ENCODE measurements around the gene TMEM203. TPM values are rescaled to one million over a fixed set of nuclear protein-coding genes. Genes with fewer than 3 reads are reported as not detected.

TMEM203 gene
- polyA plus RNA-seq, 1 donor: 33.1 TPM

DNA sequence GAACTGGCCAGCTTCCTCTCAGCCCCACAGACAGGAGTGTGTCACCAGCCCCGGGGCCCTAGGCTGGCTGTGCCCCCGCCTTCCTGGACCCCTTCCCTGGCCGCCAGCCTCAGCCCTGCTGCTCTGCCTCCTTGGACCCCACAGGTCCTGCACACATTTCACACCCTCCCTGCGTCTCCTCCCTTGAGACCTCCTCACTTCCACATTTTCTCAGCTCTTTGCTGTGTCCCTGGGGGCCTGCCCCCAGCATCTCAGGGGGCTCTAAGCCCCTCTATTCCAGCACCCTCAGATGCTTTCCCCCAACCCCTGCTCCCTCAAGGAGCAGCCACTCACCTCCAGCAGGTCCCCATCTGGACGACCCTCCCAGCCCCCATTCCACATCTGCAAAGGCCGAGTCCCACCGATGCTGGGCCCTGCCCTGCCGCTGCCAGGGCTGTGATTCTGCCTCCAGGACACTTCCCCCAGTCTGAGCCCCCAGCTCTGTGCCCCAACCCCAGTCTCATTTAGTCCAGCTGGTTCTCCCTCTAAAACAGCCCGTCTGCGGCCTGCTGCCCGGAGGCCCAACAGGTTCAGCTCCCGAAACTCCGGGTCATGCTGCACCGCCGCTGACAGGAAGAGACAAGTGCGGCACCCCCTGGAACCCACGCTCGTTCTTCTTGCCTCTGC, 29.4 kb upstream of the TMEM203 start:
- Histone ChIP-seq H3K4me3 (ENCODE audit: low read length) (peak overlapping the region; percentile 80), H3K36me3 (ENCODE audit: control insufficient read depth, insufficient read depth, low read length) (peaks cover 18% of the 10 kb centered on the region)

DNA sequence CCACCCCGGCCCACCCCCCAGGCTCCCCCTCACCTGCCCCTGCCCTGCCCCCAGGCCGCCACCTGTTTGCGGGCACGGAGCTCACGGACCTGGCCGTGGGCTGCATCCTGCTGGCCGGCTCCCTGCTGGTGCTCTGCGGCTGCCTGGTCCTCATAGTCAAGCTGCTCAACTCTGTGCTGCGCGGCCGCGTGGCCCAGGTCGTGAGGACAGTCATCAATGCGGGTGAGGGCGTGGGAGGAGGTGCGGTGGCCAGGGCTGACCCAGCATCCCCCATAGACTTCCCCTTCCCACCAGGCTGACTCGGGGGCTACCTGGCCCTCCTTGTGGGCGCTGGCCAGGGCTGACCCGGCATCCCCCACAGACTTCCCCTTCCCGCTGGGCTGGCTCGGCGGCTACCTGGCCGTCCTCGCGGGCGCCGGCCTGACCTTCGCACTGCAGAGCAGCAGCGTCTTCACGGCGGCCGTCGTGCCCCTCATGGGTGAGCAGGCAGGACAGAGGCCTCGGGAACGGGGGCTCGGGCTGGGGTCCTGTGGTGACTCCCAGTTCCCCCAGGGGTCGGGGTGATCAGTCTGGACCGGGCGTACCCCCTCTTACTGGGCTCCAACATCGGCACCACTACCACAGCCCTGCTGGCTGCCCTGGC, 28.7 kb upstream of the TMEM203 start:
- Histone ChIP-seq H3K4me3 (ENCODE audit: low read length) (peak overlapping the region; percentile 80), H3K9me3 (ENCODE audit: control insufficient read depth, low read depth, low read length) (peaks cover 24% of the 10 kb centered on the region), H3K27ac (ENCODE audit: low read length) (peak overlapping the region; percentile 95), H3K27me3 (ENCODE audit: control insufficient read depth, insufficient read depth, low read length) (no peaks in the 10 kb centered on the region), H3K36me3 (ENCODE audit: control insufficient read depth, insufficient read depth, low read length) (peaks cover 18% of the 10 kb centered on the region), H3K4me1 (ENCODE audit: control insufficient read depth, insufficient read depth, low read length) (peaks cover 72% of the 10 kb centered on the region)
- peak in 1 of 2 donors; percentile 48 for DNase-seq
- WGBS (ENCODE audit: insufficient coverage, low lambda C conversion rate): no CpG with 5 or more reads among the region's 40 CpGs

More for the DNA sequence above, 29.4 kb upstream of the TMEM203 start:
- peak in 1 of 2 donors; percentile 28 for DNase-seq
- peaks cover 71% of the 10 kb centered on the region for H3K4me1 ChIP-seq (ENCODE audit: control insufficient read depth, insufficient read depth, low read length)
- H3K27ac ChIP-seq (ENCODE audit: low read length): peak overlapping the region; percentile 95
- peaks cover 24% of the 10 kb centered on the region for H3K9me3 ChIP-seq (ENCODE audit: control insufficient read depth, low read depth, low read length)
- no CpG with 5 or more reads among the region's 18 CpGs for WGBS (ENCODE audit: insufficient coverage, low lambda C conversion rate)
- no peaks in the 10 kb centered on the region for H3K27me3 ChIP-seq (ENCODE audit: control insufficient read depth, insufficient read depth, low read length)

DNA sequence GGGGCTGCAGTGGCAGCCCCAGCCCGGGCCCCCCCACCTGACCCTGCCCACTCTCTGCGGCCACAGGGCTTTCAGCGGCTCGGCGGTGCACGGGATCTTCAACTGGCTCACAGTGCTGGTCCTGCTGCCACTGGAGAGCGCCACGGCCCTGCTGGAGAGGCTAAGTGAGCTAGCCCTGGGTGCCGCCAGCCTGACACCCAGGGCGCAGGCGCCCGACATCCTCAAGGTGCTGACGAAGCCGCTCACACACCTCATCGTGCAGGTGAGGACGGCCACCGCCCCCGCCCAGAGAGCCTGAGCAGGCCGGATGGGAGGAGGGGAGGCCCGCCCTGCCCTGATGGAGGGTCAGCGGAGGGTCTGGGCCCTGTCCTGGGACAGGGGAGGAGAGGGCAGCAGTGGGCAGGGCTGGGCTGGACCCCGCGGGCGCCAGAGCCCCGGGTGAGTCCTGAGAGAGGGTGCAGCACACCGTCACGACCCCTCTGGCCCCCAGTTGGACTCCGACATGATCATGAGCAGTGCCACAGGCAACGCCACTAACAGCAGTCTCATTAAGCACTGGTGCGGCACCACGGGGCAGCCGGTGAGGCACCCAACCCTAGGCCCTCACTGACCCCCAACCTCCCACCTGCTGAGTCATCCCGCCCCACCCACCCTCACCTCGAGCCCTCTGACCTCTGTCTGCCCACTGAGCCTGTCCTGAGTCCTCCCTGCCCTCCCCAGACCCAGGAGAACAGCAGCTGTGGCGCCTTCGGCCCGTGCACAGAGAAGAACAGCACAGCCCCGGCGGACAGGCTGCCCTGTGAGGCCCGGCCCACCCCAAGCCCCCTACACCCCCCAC, 27.9 kb upstream of the TMEM203 start:
- peak in 1 of 2 donors; percentile 41 for DNase-seq
- Histone ChIP-seq H3K4me1 (ENCODE audit: control insufficient read depth, insufficient read depth, low read length) (peaks cover 72% of the 10 kb centered on the region), H3K27ac (ENCODE audit: low read length) (peak overlapping the region; percentile 40), H3K4me3 (ENCODE audit: low read length) (peak overlapping the region; percentile 43), H3K27me3 (ENCODE audit: control insufficient read depth, insufficient read depth, low read length) (no peaks in the 10 kb centered on the region), H3K36me3 (ENCODE audit: control insufficient read depth, insufficient read depth, low read length) (peaks cover 18% of the 10 kb centered on the region), H3K9me3 (ENCODE audit: control insufficient read depth, low read depth, low read length) (peaks cover 28% of the 10 kb centered on the region)
- no CpG with 5 or more reads among the region's 40 CpGs for WGBS (ENCODE audit: insufficient coverage, low lambda C conversion rate)

DNA sequence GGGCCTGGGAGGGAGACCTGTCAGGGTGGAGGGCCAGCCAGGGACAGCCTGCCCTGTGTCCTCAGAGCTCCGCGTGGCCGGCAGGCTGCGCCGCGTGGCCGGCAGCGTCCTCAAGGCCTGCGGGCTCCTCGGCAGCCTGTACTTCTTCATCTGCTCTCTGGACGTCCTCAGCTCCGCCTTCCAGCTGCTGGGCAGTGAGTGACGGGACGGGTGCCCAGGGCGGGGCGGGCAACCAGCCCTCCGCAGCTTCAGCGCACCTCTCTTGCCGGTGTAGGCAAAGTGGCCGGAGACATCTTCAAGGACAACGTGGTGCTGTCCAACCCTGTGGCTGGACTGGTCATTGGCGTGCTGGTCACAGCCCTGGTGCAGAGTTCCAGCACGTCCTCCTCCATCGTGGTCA, 27.1 kb upstream of the TMEM203 start:
- peaks cover 70% of the 10 kb centered on the region for H3K4me1 ChIP-seq (ENCODE audit: control insufficient read depth, insufficient read depth, low read length)
- no peak for DNase-seq
- H3K27me3 ChIP-seq (ENCODE audit: control insufficient read depth, insufficient read depth, low read length): no peaks in the 10 kb centered on the region
- H3K27ac ChIP-seq (ENCODE audit: low read length): peak overlapping the region; percentile 91
- peak overlapping the region; percentile 20 for H3K4me3 ChIP-seq (ENCODE audit: low read length)
- peaks cover 32% of the 10 kb centered on the region for H3K9me3 ChIP-seq (ENCODE audit: control insufficient read depth, low read depth, low read length)
- no CpG with 5 or more reads among the region's 24 CpGs for WGBS (ENCODE audit: insufficient coverage, low lambda C conversion rate)
- H3K36me3 ChIP-seq (ENCODE audit: control insufficient read depth, insufficient read depth, low read length): peaks cover 18% of the 10 kb centered on the region

DNA sequence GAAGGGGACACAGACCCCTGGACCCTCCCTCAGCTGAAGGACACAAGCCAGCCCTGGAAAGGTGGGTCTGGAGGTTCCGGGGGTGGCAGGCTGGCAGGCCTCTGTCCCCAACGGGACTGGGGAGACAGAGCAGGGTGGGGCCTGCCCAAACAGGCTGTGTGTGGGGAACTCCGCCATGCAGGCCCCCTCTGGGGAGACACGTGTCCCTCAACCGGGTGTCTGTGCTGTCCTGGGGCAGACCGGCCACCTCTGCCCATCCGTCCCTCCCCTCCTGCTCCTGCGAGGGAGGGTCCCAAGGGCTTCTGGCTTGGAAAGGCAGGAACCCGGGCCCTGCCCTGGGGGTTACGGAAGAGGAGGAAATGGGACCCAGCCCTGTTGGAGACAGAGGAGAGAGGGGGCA, 26.7 kb upstream of the TMEM203 start:
- WGBS (ENCODE audit: insufficient coverage, low lambda C conversion rate): no CpG with 5 or more reads among the region's 10 CpGs
- no peaks in the 10 kb centered on the region for H3K27me3 ChIP-seq (ENCODE audit: control insufficient read depth, insufficient read depth, low read length)

DNA sequence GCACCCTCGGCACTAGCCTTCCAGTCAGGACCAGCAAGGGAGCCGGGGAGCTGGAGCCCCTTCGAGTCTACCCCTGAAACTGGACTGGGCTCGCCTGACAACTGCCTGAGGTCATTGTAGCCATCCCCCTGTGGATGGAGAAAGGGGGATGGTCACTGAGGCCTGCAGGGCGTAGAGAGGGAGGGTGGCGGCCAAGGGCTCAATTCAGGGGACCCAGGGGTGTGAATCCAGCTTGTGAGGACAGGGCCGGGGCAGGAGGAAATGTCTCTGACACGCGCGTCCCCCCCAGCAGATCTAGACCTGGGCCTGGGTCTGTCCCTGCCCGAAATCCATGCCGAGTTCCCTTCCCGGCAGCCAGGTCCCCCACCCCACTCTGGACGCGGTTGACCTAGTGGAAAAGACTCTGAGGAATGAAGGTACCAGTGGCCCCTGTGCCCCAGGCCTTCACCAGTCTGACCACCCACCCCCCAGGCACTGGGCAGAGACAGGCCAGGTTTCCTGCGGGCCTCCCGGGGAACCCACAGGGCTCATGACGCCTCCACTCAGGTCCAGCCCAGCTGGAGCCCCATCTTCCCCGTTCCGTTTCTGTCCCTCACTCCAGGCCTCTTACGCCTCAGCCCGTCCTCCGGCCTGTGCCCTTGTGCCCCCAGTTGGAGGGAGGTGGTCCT, 26.1 kb upstream of the TMEM203 start:
- Histone ChIP-seq H3K4me1 (ENCODE audit: control insufficient read depth, insufficient read depth, low read length) (peaks cover 70% of the 10 kb centered on the region), H3K27me3 (ENCODE audit: control insufficient read depth, insufficient read depth, low read length) (no peaks in the 10 kb centered on the region)
- whole genome bisulfite sequencing (ENCODE audit: insufficient coverage, low lambda C conversion rate): no CpG with 5 or more reads among the region's 23 CpGs

More for the DNA sequence above, 26.7 kb upstream of the TMEM203 start:
- H3K4me3 ChIP-seq (ENCODE audit: low read length): peak overlapping the region; percentile 20
- H3K27ac ChIP-seq (ENCODE audit: low read length): peak overlapping the region; percentile 91
- DNase-seq: peak in 1 of 2 donors; percentile 30
- H3K9me3 ChIP-seq (ENCODE audit: control insufficient read depth, low read depth, low read length): peaks cover 32% of the 10 kb centered on the region
- peaks cover 18% of the 10 kb centered on the region for H3K36me3 ChIP-seq (ENCODE audit: control insufficient read depth, insufficient read depth, low read length)
- peaks cover 70% of the 10 kb centered on the region for H3K4me1 ChIP-seq (ENCODE audit: control insufficient read depth, insufficient read depth, low read length)

DNA sequence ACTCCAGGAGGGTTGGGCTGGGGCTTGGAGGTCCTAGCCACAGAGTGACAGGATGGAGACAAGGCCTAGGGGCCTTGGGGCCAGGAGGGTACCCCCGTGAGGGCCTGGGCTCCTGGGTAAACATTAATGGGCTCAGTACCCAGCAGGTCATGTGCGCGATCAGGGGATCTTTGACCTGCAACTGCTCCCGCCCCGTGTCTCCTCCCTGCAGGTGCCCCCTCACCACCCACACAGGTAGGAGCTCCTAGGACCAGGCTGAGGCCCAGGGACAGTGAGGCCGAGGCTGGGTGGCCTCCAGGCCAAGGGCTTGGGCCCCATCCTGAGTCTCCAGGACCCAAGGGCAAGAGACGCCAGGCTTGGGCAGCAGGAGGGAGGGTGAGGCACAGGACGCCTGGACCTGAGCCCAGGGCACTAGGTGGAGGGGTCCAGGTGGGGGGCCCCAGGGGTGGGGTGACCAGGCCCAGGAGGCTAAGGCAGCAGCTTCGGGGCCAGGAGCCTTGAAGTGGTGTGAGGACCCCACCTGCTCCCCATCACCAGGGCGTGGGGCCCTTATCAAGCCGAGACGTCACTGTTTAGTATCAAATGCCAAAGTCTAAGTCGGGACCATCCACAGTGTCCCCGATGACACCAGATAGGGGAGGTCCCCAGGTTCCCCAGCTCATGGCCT, 25.4 kb upstream of the TMEM203 start, which contains the start of gene SLC34A3:
TSS of gene SLC34A3 (plus strand) at position 197 of the 667 bp plus-strand sequence. CDS start 802 bp downstream, outside the sequence.
- DNase-seq: peak; percentile 94 to 97
- WGBS (ENCODE audit: insufficient coverage, low lambda C conversion rate): no CpG with 5 or more reads among the region's 14 CpGs
- H3K9me3 ChIP-seq (ENCODE audit: control insufficient read depth, low read depth, low read length): peaks cover 28% of the 10 kb centered on the region
- peaks cover 77% of the 10 kb centered on the region for H3K4me1 ChIP-seq (ENCODE audit: control insufficient read depth, insufficient read depth, low read length)
- H3K27ac ChIP-seq (ENCODE audit: low read length): peak within 1 kb of the TSS; percentile 91
- H3K27me3 ChIP-seq (ENCODE audit: control insufficient read depth, insufficient read depth, low read length): no peaks in the 10 kb centered on the region
- H3K36me3 ChIP-seq (ENCODE audit: control insufficient read depth, insufficient read depth, low read length): peaks cover 18% of the 10 kb centered on the region
- peak within 1 kb of the TSS; percentile 21 for H3K4me3 ChIP-seq (ENCODE audit: low read length)

More for the DNA sequence above, 26.1 kb upstream of the TMEM203 start:
- peak in 1 of 2 donors; percentile 27 for DNase-seq
- Histone ChIP-seq H3K4me3 (ENCODE audit: low read length) (peak overlapping the region; percentile 20), H3K36me3 (ENCODE audit: control insufficient read depth, insufficient read depth, low read length) (peaks cover 18% of the 10 kb centered on the region), H3K9me3 (ENCODE audit: control insufficient read depth, low read depth, low read length) (peaks cover 32% of the 10 kb centered on the region), H3K27ac (ENCODE audit: low read length) (peak overlapping the region; percentile 91)

DNA sequence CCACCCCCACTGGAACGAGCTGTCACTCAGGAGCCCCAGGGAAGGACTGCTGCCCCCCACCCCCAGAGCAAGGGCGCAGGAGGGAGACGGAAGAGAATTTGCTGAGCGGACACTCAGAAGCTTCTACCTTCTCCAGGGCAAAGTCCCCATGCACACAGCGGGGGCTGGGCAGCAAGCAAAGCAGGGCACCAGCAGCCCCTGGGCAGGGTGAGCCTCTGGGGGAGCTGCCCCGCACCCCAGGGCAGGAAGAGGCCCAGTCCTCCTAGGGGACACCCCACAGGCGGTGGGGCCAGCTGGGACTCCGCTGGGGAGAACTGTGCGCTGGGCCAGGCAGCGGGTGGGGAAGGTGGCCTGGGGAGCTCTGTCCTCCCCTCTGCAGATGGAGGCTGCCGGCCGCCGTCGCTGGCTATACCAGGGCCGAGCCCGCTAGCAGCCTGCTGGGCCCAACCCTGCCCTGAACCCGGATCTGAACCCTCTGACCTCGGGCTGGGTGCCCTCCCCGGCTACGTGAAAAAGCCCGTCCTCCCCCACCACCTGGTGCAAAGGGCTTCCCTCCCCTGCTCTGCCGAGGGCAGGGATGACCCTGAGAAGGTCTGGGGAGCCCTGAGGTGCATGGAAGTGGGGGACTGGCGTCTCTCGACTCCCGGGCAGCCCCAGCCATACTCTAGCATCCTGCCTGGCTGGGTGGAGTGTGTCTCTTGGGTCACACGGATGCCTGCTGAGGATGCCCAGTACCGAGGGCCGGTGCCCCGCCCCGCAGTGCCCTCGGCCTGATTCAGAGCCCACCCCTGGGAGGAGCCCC, 24.7 kb upstream of the TMEM203 start:
- peaks cover 25% of the 10 kb centered on the region for H3K9me3 ChIP-seq (ENCODE audit: control insufficient read depth, low read depth, low read length)
- H3K4me1 ChIP-seq (ENCODE audit: control insufficient read depth, insufficient read depth, low read length): peaks cover 79% of the 10 kb centered on the region
- H3K27me3 ChIP-seq (ENCODE audit: control insufficient read depth, insufficient read depth, low read length): no peaks in the 10 kb centered on the region
- DNase-seq: peak; percentile 83 to 92
- peak overlapping the region; percentile 91 for H3K27ac ChIP-seq (ENCODE audit: low read length)
- no CpG with 5 or more reads among the region's 31 CpGs for WGBS (ENCODE audit: insufficient coverage, low lambda C conversion rate)
- H3K36me3 ChIP-seq (ENCODE audit: control insufficient read depth, insufficient read depth, low read length): peaks cover 18% of the 10 kb centered on the region
- peak overlapping the region; percentile 21 for H3K4me3 ChIP-seq (ENCODE audit: low read length)
